Upper lobe of left lung (tissue), 6 donors: ENCODE results near the gene GFOD1. TPM values are rescaled to one million over a fixed set of nuclear protein-coding genes. Genes with fewer than 3 reads are reported as not detected.
"Not testable (repeated sequence)": the region's sequence is repeated elsewhere in the genome, so short reads cannot be mapped to it uniquely, and the experiment has no call there.

Experiments used
- ATAC-seq, 2 donors: fragments of 200-7000 bp; cut with Tn5 transposase; one replicate each; pipeline ENCODE4 v1.9.1; 2022; ENCODE audit warnings: mild to moderate bottlenecking in 2 of 2, moderate library complexity in 2 of 2; ENCODE audit not compliant: low FRiP score in 2 of 2
- DNase-seq, 2 donors: peaks; one replicate each; pipeline ENCODE4 v3.0.0-alpha.2; 2019 to 2020
- H3K27ac ChIP-seq, 4 donors: fragments of 200-600 bp; sonication (generic); one replicate each; pipeline ENCODE4 v1.5.1; 2016 to 2019
- H3K27me3 ChIP-seq, 4 donors: fragments of 200-600 bp; sonication (generic); one replicate each; pipeline ENCODE4 v1.5.1; 2017 to 2019
- H3K36me3 ChIP-seq, 4 donors: fragments of 200-600 bp; sonication (generic); one replicate each; pipeline ENCODE4 v1.5.1; 2016 to 2019
- H3K4me1 ChIP-seq, 4 donors: fragments of 200-600 bp; sonication (generic); one replicate each; pipeline ENCODE4 v1.5.1; 2018 to 2019
- H3K4me3 ChIP-seq, 4 donors: fragments of 200-600 bp; sonication (generic); one replicate each; pipeline ENCODE4 v1.5.1; 2017 to 2019; ENCODE audit warnings: mild to moderate bottlenecking in 2 of 4, moderate library complexity in 1 of 4
- H3K9me3 ChIP-seq, 4 donors: fragments of 200-600 bp; sonication (generic); one replicate each; pipeline ENCODE4 v1.5.1; 2018 to 2019
- CTCF ChIP-seq, 6 experiments: fragments of 450-650 bp in 4 of 6; fragments of 200-600 bp in 2 of 6; sonication (generic) in 2 of 6; IDR thresholded peaks; one replicate each; pipeline ENCODE4 v1.5.1; 2016 to 2019; ENCODE audit warnings: antibody characterized with exemption in 6 of 6
- EP300 ChIP-seq, 4 donors: sonication (generic); formaldehyde crosslinking; IDR thresholded peaks; one replicate each; pipeline ENCODE4 v1.5.1; 2017; ENCODE audit warnings: antibody characterized with exemption in 4 of 4, control low read depth in 2 of 4
- POLR2A ChIP-seq, 4 donors: fragments of 450-650 bp; IDR thresholded peaks; one replicate each; pipeline ENCODE4 v1.5.1; 2016 to 2017; ENCODE audit warnings: antibody characterized with exemption in 4 of 4, mild to moderate bottlenecking in 2 of 4
- POLR2AphosphoS5 ChIP-seq, 2 donors: sonication (generic); formaldehyde crosslinking; IDR thresholded peaks; one replicate each; pipeline ENCODE4 v1.5.1; 2017; ENCODE audit warnings: antibody characterized with exemption in 2 of 2
- WGBS, 2 donors: methylation state at CpG; one replicate each; pipeline ENCODE4 v1.1.5; 2017 to 2018; 5-methylcytosine and 5-hydroxymethylcytosine counted together
- total RNA-seq, 6 donors: library from RNA; depleted of rRNA in 4 of 6; stranded (reverse); fragments of >200 nt in 4 of 6; gene quantifications; one replicate each; pipeline versions ENCODE4 v1.1.0 to v1.2.1, GENCODE V29; 2016 to 2021
- donor health status: DM: no; HTN: no; CAD: no; lungs with moderate emphysema.
- donor health status: DM: no; HTN: yes; CAD: no; lungs with severe emphysema.

Gene GFOD1
- total RNA-seq, 6 donors from 2014 or later = 22.8 to 37.7 (median 25.8) TPM

- Histone ChIP-seq H3K4me3 (no peak overlapping the region), H3K27ac (peak overlapping the region; percentile 52 to 86 (median 62)), H3K27me3 (no peaks in the 10 kb centered on the region), H3K4me1 (peaks cover 54 to 71% (median 64%) of the 10 kb centered on the region in 4 donors), H3K9me3 (no peaks in the 10 kb centered on the region), H3K36me3 (no peaks in the 10 kb centered on the region)
- TF ChIP-seq POLR2AphosphoS5 (IDR thresholded peaks at IDR 0.05) (no peak), EP300 (IDR thresholded peaks at IDR 0.05) (no peak), POLR2A (IDR thresholded peaks at IDR 0.05) (no peak), CTCF (IDR thresholded peaks at IDR 0.05) (no peak)
- no peak for DNase-seq
- no peak for ATAC-seq
- 67 to 75% methylated on average over 3 of the region's 3 CpGs for WGBS, 2 donors
These were observed 42.8 kb downstream of the GFOD1 start for GRCh38 chr6:13444604-13445003.

- not testable (repeated sequence) for H3K27me3 ChIP-seq, H3K4me3 ChIP-seq, ATAC-seq, DNase-seq, H3K9me3 ChIP-seq, H3K27ac ChIP-seq, H3K36me3 ChIP-seq
- H3K4me1 ChIP-seq = peaks cover 48 to 66% (median 58%) of the 10 kb centered on the region in 4 donors
- WGBS, 2 donors = 92 to 93% methylated on average over 6 of the region's 6 CpGs
These were observed 43.4 kb downstream of the GFOD1 start for GRCh38 chr6:13443978-13444377.

- Histone ChIP-seq H3K27ac (no peak overlapping the region), H3K4me1 (peaks cover 36 to 45% (median 43%) of the 10 kb centered on the region in 4 donors), H3K9me3 (no peaks in the 10 kb centered on the region), H3K27me3 (no peaks in the 10 kb centered on the region), H3K4me3 (no peak overlapping the region), H3K36me3 (no peaks in the 10 kb centered on the region)
- DNase-seq (no peak), ATAC-seq (no peak)
- WGBS, 2 donors = 94 to 97% methylated on average over 4 of the region's 4 CpGs
- TF ChIP-seq POLR2A (IDR thresholded peaks at IDR 0.05) = no peak
- TF ChIP-seq EP300 (IDR thresholded peaks at IDR 0.05) = no peak
- no peak for TF ChIP-seq CTCF (IDR thresholded peaks at IDR 0.05)
- TF ChIP-seq POLR2AphosphoS5 (IDR thresholded peaks at IDR 0.05) = no peak
These were observed 45.6 kb downstream of the GFOD1 start for GRCh38 chr6:13441778-13442177.

GRCh38 chr6:13439644-13440043 is 47.8 kb downstream of the GFOD1 start:
- TF ChIP-seq POLR2A (IDR thresholded peaks at IDR 0.05) (no peak), CTCF (IDR thresholded peaks at IDR 0.05) (no peak), EP300 (IDR thresholded peaks at IDR 0.05) (no peak), POLR2AphosphoS5 (IDR thresholded peaks at IDR 0.05) (no peak)
- no peak for DNase-seq
- WGBS, 2 donors = 100% methylated on average over 1 of the region's 1 CpG
- no peaks in the 10 kb centered on the region for H3K27me3 ChIP-seq
- no peak for ATAC-seq
- no peaks in the 10 kb centered on the region for H3K36me3 ChIP-seq
- H3K9me3 ChIP-seq = no peaks in the 10 kb centered on the region
- H3K4me3 ChIP-seq = no peak overlapping the region
- no peak overlapping the region for H3K27ac ChIP-seq
- peaks cover 28 to 39% (median 36%) of the 10 kb centered on the region in 4 donors for H3K4me1 ChIP-seq

- WGBS, 2 donors = 96 to 100% methylated on average over 1 of the region's 1 CpG
- TF ChIP-seq CTCF (IDR thresholded peaks at IDR 0.05) = no peak
- no peak for TF ChIP-seq EP300 (IDR thresholded peaks at IDR 0.05)
- Histone ChIP-seq H3K36me3 (no peaks in the 10 kb centered on the region), H3K27ac (no peak overlapping the region), H3K4me3 (no peak overlapping the region), H3K4me1 (peaks cover 37 to 48% (median 39%) of the 10 kb centered on the region in 4 donors), H3K9me3 (no peaks in the 10 kb centered on the region), H3K27me3 (no peaks in the 10 kb centered on the region)
- ATAC-seq = no peak
- no peak for DNase-seq
These were observed 49.3 kb downstream of the GFOD1 start for GRCh38 chr6:13438126-13438525.
